ENCODE measurements around the gene CHI3L2.

Gene CHI3L2, protein sequence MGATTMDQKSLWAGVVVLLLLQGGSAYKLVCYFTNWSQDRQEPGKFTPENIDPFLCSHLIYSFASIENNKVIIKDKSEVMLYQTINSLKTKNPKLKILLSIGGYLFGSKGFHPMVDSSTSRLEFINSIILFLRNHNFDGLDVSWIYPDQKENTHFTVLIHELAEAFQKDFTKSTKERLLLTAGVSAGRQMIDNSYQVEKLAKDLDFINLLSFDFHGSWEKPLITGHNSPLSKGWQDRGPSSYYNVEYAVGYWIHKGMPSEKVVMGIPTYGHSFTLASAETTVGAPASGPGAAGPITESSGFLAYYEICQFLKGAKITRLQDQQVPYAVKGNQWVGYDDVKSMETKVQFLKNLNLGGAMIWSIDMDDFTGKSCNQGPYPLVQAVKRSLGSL

DNA sequence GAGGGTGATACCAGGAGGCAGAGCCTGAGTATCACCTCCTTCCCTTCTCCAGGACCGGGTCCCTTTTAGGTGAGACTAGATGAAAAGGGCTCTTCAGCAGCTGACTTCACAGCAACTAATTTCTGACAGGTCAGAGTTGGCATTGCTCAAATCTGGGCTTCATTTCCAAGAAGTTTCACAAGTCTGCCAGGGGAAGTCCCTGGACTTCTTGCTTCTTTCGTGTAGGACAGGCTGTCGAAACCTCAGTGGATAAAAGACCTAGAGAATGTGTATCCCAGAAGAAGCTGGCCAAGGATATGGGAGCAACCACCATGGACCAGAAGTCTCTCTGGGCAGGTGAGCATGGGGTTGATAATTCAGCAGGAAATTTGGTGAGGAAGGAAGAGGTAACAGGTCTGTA is at the start of gene CHI3L2:
CHI3L2 (plus strand) TSS at position 280 of the 400 bp plus-strand sequence; CDS start at position 297, 17 bp downstream.
- no peak for DNase-seq

DNA sequence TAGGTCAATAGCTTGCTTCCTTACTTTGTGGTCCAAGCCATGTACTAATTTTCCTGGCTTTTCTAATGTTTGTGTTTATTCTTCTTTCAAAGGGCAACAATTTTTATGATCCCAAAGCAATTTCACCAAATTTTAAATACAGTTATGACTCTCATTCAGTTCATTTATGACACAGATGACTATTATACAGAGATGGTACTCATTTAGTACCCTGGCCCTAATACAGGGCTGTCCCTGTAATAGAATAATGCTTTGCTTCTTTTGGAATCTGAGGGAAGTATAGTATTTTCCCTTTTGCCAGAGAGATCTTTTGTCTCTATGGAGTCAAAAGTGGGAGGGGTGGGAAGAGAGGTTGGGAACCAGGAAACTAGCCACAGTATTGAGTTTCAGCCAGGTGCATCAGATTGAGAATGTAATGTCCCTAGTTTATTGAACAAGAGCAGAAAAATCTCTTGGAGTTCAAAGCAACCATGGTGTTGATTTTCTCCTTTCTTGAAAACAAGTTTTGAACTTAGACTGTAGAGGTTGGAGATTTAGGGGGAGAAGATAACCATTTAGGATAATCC is 47.5 kb upstream of the CHI3L2 start:
- no peak for DNase-seq

DNA sequence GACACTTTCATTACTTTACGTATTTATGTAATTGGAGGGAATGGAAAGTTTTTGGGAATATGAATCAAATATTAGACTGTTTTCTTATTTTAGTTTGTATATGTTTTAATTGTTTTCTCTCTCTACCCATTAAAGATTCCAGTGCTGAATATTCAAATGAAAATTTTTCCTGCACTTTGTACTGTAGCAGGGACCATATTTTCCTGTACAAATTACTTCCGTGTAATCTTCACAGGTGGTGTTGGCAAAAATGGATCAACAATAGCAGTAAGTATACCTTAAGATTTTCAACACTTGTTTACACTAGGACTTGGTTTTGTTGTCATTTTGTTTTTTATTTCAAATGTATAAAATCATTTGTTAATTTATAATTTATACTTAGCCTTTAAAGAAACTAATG is 45.5 kb upstream of the CHI3L2 start:
- no peak for DNase-seq

DNA sequence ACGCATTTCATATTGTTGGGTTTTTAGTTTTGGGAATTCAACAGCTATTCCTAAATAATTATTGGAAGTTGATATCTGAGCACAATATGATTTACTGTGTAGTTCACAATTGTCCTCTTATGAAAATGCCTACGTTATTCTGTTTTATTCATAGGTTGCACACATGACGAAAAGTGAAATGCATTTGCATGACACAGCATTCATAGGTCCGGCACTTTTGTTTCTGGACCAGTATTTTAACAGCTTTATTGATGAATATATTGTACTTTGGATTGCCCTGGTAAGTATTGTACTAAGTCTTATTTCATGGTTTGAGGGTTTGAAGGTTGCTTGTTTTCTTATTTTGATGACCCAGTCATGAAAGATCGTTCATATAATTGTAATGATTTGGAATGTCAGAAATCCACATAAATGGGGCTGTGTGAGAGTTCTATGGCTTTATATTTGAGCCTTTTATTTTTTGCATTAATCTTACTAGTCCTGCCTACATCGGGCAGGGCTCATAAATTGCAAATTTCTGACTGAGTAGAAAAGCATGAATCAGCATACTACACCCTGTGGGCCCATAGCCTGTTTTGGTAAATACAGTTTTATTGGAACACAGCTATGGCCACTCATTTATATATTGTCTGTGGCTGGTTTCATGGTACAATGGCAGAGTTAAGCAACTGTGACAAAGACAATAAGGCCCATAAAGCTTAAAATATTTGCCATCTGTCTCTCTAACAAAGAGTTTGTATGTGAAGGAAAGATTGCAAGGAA is 44.0 kb upstream of the CHI3L2 start:
- DNase-seq, result no peak

DNA sequence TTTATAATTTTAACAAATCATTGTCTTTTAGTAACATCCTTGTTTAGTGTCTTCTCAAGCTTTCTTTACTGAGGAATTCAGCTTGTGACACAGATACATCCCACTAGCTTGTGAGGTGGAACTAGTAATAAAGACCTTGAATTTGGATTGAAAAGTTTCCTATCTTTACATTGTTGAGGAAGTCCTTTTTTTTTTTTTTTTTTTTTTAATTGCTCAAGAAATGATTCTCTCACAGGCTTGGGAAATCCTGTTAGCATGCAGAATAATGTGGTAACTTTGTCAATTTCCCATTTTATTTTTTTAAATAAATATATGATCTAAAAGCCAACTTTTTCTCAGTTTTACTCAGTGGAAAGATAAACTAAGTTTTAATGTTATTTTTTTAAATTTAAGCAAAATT is 42.9 kb upstream of the CHI3L2 start:
- DNase-seq, result no peak

DNA sequence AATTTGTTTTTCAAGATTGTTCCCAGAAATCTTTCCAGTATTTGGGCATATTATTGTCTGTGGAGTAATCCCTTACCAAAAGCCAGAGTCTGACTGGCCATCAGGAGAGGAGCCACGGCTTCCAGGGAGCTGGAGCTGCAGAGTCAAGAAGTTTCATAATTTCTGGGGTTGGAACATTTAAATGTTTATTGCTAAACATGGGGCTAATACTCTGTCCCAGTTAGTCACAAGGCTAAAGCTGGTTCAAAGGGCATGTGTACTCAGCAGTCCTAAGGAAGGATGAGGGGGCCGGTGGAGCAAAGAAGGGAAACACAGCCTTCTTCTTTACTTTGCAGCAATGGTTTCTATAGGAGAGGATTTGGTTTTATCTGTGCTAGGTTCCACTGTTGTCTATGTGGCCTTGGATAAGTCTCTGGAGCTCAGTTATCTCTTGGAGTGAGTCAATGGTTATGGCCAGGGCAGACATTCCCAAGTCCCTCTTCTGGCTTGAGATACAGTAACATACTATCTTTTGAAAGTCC is 36.5 kb upstream of the CHI3L2 start:
- DNase-seq, result no peak

DNA sequence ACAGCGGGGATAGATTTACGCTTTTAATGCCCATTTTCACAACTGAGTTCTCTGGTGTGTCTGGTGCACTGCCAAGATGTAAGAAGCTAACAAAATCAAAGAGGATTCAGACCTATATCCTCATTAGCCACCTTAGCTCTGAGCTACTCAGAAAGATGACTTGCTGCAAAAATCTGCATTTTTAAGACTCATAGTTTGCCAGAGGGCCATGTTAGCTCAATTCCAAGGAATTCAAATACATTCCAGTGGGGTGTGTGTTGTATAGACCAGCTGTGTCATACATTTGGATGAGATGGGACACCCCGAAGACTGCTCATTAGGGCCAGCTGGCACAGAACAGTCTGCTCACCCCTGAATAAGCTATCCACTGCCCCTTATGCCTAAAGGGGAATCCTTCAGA is 36.0 kb upstream of the CHI3L2 start:
- no peak for DNase-seq

DNA sequence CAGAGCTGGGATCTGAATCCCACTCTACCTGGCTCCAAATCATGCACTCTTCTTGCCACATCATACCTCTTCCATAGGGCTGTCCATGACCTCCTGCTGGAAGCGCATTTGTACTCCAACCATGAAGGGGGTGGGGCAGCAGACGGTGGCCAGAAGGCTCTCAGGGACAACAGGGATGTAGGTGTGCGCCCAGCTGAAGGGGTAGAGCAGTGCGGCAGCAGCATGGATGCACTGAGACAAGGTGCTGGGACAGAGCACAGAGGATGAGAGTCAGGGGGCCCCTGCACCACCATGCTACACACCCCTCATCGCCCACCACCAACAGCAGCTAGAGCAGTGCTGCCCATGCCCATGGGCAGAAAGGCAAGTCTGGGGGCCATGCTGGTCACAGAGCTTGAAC is 35.4 kb upstream of the CHI3L2 start:
- DNase-seq, result no peak

DNA sequence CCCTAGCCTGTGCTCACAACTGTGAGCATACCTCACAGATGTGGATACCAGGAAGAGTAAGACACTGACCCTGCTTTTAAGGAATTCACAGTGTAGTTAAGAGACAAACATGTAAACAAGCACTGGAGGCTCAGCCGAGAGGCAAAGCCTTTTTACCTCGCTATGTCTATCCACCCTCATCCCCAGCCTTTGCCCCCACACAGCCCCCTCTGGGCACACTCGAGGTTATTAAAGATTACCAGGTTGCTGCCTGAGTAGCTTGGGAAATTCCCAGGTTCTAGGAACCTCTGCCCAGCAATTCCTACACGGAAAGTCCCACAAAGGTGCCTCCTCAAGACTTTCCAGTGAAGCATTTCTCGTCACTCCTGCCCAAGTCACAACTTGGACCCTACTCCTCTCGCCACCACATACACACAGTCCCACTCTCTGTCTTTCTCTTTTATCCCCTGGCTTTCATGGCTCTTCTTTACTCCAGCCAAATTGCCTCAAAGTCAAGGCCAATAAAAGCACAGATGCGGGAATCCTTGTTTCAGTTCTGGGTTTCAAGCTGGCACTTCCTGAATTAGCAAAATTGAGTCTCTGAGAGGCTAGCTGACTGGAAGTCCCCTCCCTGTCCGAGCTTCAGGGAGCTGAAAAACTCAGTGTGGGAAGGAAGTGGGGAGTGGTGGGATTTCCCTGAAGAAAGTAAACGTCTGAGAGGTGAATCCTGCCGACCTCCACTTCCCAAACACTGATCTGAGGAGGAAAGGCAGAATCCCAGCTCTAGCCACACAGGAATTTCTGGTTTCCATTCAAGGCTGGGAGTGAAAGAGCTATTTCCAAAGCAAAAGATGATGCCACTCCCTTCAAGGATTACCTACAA is 34.6 kb upstream of the CHI3L2 start:
- DNase-seq, result no peak

DNA sequence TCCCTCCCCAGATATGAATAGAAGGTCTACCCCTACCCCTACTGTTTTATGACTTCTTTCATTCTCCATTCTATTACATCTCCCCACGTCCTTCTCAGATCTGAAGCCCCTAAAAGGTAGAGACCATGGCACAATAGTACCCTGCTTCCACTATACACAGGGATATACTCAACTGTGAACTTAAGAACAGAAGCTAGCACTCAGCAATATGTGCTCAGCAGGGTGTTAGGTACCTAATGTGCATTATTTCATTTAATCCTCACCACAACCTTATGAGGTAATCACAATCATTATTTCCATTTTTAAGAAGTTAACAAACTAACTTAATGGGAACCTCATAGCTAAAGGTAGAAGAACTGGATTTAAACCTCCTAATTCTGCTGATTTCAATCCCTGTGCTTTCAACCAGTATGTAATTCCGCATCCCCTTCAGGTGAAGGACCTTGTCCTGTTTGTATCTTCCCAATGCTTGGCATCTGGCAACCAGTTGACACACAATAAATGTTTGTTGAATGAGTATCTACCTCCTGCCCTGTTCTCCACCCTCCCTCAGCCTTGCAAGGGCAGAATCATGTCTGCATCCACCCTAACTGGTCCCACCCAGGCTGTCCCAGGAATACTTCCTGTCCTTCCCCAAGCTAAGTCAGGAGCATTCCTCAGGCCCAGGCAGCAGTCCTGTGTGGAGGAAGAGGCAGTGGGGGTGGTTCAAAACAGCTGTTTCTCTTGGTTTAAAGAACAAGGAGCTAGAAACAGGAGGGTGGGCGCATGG is 33.6 kb upstream of the CHI3L2 start:
- DNase-seq, result no peak

DNA sequence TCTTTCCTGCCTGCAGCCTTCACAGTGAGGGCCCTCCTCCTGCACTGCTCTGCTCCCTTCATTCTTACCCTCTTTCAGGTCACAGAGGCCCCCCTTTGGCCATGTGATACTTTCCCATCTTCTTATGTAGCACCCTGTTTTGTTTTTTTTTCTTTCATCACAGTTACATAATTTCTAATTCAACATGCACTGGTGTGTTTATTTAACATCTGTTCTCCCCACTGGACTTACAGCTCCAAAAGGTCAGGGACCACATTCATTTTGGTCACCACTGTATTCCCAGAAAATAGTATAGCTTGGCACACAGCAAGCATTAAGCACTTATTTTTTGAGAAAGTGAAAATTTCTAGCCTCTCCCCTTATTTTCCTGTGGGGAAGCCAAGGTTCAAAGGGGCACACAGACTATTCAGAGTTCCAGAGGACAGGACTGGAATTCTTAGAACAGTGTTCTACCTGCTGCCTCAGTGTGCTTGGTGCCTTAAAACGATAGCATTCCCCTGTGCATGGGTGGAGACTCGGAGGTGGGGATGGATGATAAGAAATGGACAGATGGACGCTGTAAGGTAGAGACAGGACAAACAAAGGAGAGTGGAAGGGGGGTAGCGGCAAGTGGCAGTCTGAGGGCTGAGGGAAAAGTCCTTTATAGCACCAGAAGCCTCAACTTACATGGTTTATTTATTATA is 32.4 kb upstream of the CHI3L2 start:
- no peak for DNase-seq

DNA sequence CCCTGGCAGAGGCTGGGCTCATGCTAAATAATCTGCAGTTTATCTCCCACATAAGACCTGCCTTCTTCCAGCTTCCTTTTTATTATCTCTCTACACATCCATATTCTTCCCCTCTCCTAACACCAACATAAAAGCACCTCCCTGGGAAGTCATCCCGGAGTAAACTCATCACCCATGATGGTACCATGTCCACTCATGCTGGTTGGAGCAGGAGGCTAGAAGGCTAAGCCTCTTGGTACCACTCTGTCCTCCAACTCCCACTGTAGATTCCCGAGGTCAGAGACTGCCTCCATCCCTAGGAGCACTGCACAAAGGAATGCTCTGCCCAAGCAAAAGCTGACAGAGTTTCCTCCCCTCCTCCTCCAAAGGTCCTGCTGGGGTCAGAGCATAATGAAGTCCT is 31.3 kb upstream of the CHI3L2 start:
- DNase-seq, result no peak

DNA sequence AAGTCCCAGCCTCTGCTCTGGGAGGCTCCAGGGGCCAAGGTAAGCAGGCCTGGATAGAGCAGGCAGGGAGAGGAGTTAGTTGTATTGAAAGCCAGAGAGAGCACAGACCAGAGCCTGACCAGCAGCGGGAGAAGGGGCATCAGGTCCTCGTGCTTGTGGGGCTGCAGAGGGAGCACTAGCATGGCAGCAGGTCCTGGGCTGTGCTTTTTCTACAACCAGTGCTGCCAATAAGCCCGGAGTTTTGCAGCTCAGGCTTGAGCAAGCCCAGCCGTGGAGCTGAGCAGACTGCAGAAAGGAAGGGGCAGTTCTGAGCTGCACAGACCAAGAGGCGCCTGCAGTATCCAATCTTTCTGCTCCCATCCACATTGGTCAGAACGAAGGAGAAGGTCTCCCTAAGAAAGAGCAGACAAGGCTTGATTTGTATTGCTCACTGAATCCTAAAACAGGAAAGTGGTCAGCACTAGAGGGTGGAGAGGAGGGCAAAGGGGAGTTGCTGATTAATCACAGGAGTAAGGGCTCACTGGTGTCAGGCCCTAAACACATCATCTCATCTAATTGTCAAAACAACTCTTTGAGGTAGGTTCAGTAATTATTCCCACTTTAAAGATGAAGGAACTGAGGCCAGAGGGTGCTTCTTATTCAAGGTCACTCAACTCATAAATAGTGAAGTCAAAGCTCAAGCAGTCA is 29.8 kb upstream of the CHI3L2 start:
- DNase-seq, result peak; percentile 73

DNA sequence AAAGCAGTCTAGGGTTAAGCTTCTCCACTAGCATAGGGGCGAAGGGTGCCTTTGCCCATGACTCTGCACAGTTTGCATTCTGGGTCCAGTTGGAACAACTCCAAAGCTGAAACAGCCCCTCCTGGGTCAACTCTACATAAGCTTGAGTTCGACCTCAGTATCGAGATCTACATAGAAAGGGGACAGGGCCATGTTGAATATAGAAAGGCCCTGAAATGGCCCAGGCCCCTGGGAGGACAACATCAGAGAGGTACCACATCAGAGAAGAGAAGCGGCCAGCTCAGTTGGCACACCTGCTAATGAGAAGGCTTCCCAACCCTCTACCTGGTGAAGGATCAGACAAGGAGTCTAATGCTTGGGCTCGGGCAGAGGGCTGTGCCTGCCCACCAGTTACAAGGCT is 28.7 kb upstream of the CHI3L2 start:
- DNase-seq, result no peak

DNA sequence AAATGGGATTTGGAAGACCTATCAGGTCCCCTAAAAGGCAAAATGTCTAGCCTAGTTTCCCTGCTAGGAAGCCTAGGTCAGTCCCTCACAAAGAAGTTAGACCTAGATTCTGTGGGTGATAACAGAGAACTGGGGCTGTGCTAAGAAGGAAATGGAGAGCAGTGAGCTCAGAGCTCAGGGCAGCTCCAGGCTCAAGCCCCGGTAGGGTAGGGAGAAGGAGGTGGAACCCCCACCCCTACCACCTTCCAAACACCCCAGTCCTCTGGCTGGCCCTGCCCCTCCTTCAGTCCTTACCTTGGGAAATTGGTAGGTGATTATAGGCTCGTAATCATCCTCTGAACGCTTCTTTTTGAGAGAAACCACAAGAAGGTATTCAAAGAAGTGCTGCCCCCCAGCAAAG is 28.2 kb upstream of the CHI3L2 start:
- DNase-seq, result no peak

DNA sequence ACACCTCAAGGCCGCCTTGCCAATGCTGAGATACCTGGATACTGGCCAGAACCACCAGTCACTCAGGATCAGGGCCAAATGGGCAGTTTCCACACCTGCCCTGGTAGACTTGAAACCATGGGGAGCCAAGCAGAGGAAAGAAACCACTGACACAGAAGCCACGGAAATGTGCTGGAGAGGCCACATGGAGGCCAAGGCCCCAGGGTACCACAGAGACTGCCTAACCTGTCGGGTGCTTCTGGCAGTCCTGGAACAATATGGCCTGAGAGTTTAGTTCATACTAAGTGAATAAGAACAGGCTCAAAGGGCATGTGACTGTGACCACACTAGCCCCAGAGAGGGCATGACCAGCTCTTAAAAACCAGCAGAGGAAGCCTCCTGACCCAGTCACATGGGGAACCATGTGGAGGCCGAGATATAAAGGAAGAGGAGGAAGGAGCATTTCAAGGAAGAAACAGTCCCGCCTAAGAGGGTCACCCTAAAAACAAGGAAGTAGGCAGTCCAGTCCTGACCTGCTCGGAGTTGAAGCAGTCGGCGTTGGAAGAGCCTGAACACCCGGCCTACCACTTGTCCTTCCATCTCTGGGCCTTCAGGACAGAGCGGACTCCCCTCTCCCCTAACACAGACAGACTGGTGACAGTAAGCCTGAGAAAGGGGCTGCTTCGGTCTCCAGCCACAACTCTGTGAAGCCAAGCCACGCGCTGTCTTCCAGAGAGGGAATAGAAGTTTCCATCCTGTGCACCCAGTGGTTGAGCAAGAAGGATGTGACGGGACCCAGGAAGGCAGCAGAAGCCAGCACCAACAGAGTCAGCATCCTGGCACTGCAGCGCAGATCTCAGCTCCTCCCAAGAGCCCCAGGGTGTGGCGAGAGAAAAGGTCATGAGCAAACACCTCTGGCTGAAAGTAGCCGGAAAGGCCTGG is 27.4 kb upstream of the CHI3L2 start, which contains the start of gene DENND2D:
DENND2D (minus strand) TSS at position 766 of the 921 bp plus-strand sequence; CDS start at position 579, 187 bp downstream.
- peak; percentile 85 for DNase-seq

DNA sequence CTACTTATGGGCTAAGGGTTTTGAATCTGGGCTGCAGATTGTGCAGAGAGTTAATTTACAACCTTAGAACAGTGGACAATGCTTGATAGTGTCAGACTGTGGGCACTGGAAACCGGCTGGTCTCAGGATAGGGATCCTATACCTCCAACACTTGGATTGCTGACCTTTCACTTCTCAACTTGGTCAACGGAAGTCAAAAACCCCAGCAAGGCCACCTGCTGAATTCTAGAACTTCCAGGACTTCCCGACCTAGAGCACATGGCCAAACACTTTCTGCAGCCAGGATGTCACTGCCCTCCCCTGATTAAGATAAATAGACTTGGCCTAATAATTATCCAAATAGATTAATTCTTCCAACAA is 26.7 kb upstream of the CHI3L2 start:
- no peak for DNase-seq

DNA sequence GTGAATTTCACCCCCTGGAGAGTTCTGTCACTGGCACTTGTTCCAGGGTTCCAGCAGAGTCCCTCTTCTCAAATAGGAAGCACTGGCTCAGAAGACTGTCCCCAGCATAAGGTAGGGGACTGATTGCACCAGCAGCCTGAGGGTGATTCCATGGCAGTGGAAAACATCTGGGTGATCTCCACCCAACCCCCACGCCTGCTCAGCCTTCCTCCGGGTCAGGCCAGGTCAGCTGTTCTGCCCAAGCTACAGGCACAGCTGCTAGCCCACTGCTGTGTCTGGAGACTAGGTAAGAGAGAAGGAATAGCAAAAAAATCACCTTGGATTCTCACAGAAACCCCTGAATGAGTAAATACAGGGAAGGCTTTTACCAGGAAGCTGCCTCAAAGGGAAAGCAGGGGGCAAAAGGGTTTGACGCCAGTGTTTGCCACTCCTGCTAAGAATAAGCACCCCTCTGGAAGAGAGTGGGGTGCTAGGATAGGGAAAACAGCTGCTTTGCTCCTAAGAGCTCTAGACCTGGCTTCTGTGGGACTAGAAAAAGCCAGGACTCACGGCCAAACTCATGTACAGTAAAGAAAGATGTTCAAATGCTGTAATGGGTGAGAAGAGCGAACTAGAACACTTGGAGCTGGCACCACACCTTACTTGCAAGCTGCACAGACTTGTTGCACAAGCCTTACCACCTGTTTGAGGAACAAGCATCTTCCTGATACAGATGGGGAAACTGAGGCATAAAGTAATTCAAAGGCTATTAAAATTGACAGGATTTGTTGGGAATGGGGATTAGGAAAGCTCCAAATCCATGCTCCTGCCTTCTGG is 26.0 kb upstream of the CHI3L2 start:
- DNase-seq, result no peak

DNA sequence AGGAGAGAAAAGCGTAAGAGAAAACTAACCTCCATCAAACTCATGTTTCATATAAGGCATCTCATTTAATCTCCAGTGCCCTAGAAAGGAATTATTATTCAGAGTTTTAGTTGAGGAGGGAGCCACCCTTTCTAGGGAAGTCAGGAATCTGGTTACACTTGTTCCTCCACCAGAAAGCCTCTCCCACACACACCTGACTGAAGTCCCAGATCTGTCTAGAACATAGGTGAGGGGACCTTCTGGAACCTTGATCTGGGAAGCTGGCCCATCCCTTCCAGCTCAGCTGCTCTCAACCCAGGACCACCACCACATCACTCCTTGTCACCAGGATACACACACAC is 25.2 kb upstream of the CHI3L2 start:
- DNase-seq, result no peak

All from stimulated activated CD4-positive, alpha-beta T cell treated with anti-CD3 and anti-CD28 coated beads, Interleukin-15, amount 100 ng/mL, for 24 hours (primary cell).